H1 (cell line): ENCODE results near the gene UBE3A. TPM values are rescaled to one million over a fixed set of nuclear protein-coding genes. Genes with fewer than 3 reads are reported as not detected.

Experiments
- ASH2L ChIP-seq: fragments of 200-600, 300-600 bp; sonication (generic); IDR thresholded peaks from one replicate; pipeline ENCODE4 v1.7.1; 2017; ENCODE audit warnings: low read length
- CHD1 ChIP-seq: IDR thresholded peaks from 2 replicates; pipeline ENCODE4 v1.6.1; 2012; ENCODE audit warnings: low read depth, low read length, improper control_type of control experiment
- polyA plus RNA-seq, 7 experiments: library from polyadenylated mRNA; depleted of rRNA in 3 of 7; stranded (reverse) in 5 of 7; unstranded in 2 of 7; fragments of >200 nt in 5 of 7; fragments of 200-250 nt in 2 of 7; gene quantifications; 1 replicate in 5 of 7; 2 replicates in 1 of 7; 4 replicates in 1 of 7; pipeline versions ENCODE4 v1.2.1 to v1.2.3, GENCODE V29; 2011 to 2013; ENCODE audit warnings: missing spikeins in 2 of 7, mixed read lengths in 2 of 7
- total RNA-seq: library from RNA; stranded (reverse); fragmentation: NEBNext Ultra II Directional; extraction: Animal tissue kit (Norgen Biotek cat#: 25700); gene quantifications from 2 replicates; pipeline ENCODE4 v1.2.1, GENCODE V29; 2021

Gene UBE3A
- total and polyA plus RNA-seq, 2 of the 8 experiments (the other 6 are each of a cell fraction or from before 2014, with no cell fraction given): 13.8 to 110 TPM

- TF ChIP-seq CHD1 (no peak), ASH2L (no peak)
- TF ChIP-seq, all 59 proteins: peak for 0
Observed at GRCh38 chr15:25468611-25469010, 29.8 kb upstream of the UBE3A start (continued).
